Measurements from ENCODE around the gene IQCC. TPM values are rescaled to one million over a fixed set of nuclear protein-coding genes. Genes with fewer than 3 reads are reported as not detected.

Gene IQCC
- total RNA-seq, 2 experiments from 2014 or later, result 4.2 to 4.4 TPM

DNA sequence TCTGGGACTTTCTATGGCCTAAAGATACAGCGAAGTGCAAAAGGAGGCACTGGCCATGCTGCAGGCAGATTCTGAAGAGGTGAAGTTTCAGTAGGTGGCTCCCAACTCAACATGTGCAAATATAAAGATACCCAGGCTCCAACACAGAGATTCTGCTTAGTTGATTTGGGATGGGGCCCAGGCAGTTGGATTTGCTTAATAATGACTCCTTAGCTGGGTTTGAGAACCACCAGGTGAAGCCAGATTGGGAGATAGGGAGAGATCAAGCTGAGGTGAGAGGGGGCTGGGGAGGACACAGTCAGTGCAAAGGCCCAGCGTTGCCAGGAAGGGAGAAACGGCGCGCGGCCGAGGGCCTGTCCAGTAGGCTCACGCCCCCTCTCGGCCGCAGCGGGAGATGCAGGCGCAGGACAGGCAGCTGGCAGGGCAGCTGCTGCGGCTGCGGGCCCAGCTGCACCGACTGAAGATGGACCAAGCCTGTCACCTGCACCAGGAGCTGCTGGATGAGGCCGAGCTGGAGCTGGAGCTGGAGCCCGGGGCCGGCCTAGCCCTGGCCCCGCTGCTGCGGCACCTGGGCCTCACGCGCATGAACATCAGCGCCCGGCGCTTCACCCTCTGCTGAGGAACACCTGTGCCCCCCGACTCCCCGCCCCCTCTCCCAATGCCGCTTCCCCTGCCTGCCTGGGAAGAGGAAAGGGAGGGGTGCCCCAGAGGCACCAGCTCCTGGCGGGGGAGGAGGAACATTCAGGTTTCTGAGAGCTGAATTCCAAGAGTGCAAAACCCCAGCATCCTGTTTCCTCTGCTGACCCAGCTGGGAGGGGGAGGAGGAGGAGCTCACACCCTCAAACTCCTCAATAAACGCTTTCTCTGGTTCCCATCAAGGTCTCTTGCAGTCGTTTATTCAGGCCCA lies 42.8 kb downstream of the IQCC start:
- TF ChIP-seq, protein P1, sequence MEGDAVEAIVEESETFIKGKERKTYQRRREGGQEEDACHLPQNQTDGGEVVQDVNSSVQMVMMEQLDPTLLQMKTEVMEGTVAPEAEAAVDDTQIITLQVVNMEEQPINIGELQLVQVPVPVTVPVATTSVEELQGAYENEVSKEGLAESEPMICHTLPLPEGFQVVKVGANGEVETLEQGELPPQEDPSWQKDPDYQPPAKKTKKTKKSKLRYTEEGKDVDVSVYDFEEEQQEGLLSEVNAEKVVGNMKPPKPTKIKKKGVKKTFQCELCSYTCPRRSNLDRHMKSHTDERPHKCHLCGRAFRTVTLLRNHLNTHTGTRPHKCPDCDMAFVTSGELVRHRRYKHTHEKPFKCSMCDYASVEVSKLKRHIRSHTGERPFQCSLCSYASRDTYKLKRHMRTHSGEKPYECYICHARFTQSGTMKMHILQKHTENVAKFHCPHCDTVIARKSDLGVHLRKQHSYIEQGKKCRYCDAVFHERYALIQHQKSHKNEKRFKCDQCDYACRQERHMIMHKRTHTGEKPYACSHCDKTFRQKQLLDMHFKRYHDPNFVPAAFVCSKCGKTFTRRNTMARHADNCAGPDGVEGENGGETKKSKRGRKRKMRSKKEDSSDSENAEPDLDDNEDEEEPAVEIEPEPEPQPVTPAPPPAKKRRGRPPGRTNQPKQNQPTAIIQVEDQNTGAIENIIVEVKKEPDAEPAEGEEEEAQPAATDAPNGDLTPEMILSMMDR (IDR thresholded peaks at IDR 0.05), result peak; percentile 96
- ChIA-PET POLR2A (interaction anchor here (0.6 to 9.1 kb wide), 15 partner anchors 8 to 112 kb away, joined by 3 to 93 read pairs (median 8); partner anchors contain the start of genes HDAC1, MARCKSL1 and TXLNA), CTCF (interaction anchor here (0.6 to 7.4 kb wide), 45 partner anchors 8 to 175 kb away, joined by 3 to 56 read pairs (median 4); partner anchors contain the start of genes CCDC28B, DCDC2B, HDAC1 and IQCC)
- intact Hi-C loops (cut with micrococcal nuclease), result no loop called here
- peaks cover 24% of the 10 kb centered on the region for H3K36me3 Mint-ChIP-seq (ENCODE audit: low read depth)
- H3K27me3 Mint-ChIP-seq, result no peaks in the 10 kb centered on the region
- peaks cover 41% of the 10 kb centered on the region for H3K4me1 Mint-ChIP-seq (ENCODE audit: low read depth)
- peak overlapping the region; percentile 99 for H3K27ac Mint-ChIP-seq
- ATAC-seq (peak; percentile 21), DNase-seq (peak; percentile 92)
- H3K4me3 Mint-ChIP-seq, result peak overlapping the region; percentile 50
- H3K9me3 Mint-ChIP-seq, result no peaks in the 10 kb centered on the region

DNA sequence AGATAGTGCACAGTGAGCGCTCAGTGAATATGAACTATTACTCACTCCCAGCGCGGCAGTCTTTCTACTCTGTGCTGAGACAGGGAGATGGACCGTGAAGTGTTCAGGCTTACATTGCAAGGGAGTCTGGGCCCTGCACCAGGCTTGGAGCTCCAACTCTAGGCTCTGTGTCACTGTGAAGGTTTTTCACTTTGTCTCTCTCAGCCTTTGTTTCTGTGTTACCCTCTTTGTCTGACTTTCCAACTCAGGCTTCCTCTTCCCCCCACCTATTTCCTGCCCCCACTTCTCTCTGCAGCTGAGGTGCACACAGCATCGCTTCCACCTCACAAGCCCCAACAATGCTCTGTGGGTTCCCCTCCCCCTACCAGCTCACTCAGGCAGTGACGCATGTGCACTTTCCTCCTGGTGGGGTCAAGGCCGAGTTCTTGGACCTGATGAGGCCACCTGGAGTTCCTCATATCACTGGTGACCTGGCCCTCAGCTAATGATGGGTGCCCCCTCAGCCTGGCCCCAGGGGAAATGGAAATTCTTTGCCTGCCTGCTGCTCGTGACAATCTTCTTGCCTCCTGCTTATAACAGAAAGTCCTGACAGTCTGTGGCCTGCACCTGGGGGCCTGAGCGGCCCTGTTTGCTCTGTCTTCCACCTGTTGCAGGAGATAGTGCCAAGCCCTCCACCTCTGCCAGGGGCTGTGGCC lies 44.5 kb downstream of the IQCC start:
- intact Hi-C loops (cut with micrococcal nuclease), result no loop called here
- Mint-ChIP-seq H3K4me3 (peak overlapping the region; percentile 100), H3K36me3 (ENCODE audit: low read depth) (peaks cover 36% of the 10 kb centered on the region), H3K27me3 (no peaks in the 10 kb centered on the region), H3K9me3 (no peaks in the 10 kb centered on the region), H3K27ac (peak overlapping the region; percentile 99), H3K4me1 (ENCODE audit: low read depth) (peaks cover 48% of the 10 kb centered on the region)
- DNase-seq (peak; percentile 94), ATAC-seq (peak; percentile 70)
- POLR2A ChIA-PET, result interaction anchor here (0.6 to 9.1 kb wide), 32 partner anchors 9 to 316 kb away, joined by 3 to 93 read pairs (median 5); partner anchors contain the start of genes BSDC1, CCDC28B, HDAC1 and MARCKSL1
- TF ChIP-seq, protein P1 (IDR thresholded peaks at IDR 0.05), result no peak
- CTCF ChIA-PET, result interaction anchor here (1.2 to 7.4 kb wide), 12 partner anchors 7 to 139 kb away, joined by 3 to 56 read pairs (median 8); partner anchors contain the start of genes HDAC1, MARCKSL1 and TXLNA

GRCh38 chr1:32250893-32251716 lies 45.6 kb downstream of the IQCC start, which contains the start of gene LCK:
Gene LCK (plus strand): TSS chr1:32251265. CDS start chr1:32274330, 23,065 bp downstream.
- DNase-seq (peak; percentile 91), ATAC-seq (peak; percentile 40)
- Mint-ChIP-seq H3K27me3 (no peaks in the 10 kb centered on the region), H3K4me1 (ENCODE audit: low read depth) (peaks cover 53% of the 10 kb centered on the region), H3K36me3 (ENCODE audit: low read depth) (peaks cover 42% of the 10 kb centered on the region), H3K27ac (peak within 1 kb of the TSS; percentile 99), H3K4me3 (peak within 1 kb of the TSS; percentile 100), H3K9me3 (no peaks in the 10 kb centered on the region)
- CTCF ChIA-PET, result interaction anchor here (0.6 to 7.4 kb wide), 12 partner anchors 8 to 121 kb away, joined by 3 to 56 read pairs (median 4); partner anchors contain the start of genes HDAC1 and MARCKSL1
- POLR2A ChIA-PET, result interaction anchor here (0.6 to 9.1 kb wide), 29 partner anchors 10 to 837 kb away, joined by 3 to 93 read pairs (median 5); partner anchors contain the start of genes BSDC1, CCDC28B, HDAC1 and MARCKSL1
- intact Hi-C loops (cut with micrococcal nuclease), result no loop called here
- TF ChIP-seq, protein P1 (IDR thresholded peaks at IDR 0.05), result no peak
